Muscle of arm (tissue), 12 donors: ENCODE measurements around the gene HSPA1L. TPM values are rescaled to one million over a fixed set of nuclear protein-coding genes. Genes with fewer than 3 reads are reported as not detected.

Source experiments
- DNase-seq: peaks from one replicate; pipeline ENCODE4 v3.0.0-alpha.2; 2013
- polyA plus RNA-seq, 12 donors: library from polyadenylated mRNA; unstranded; fragments of 120-200 nt; gene quantifications; one replicate each; pipeline ENCODE4 v1.2.1, GENCODE V29; 2013; ENCODE audit not compliant: insufficient read length in 12 of 12

Gene HSPA1L
- polyA plus RNA-seq, 12 donors, result 3.6 to 5.5 (median 4.5) TPM; not detected in 2

GRCh38 chr6:31784098-31784925 is 30.8 kb downstream of the HSPA1L start:
- DNase-seq, result no peak

GRCh38 chr6:31782126-31782855 is 32.8 kb downstream of the HSPA1L start:
- DNase-seq, result no peak

- no peak for DNase-seq
Measured at GRCh38 chr6:31781244-31782125, 33.6 kb downstream of the HSPA1L start.

- no peak for DNase-seq
Measured at GRCh38 chr6:31780507-31781243, 34.4 kb downstream of the HSPA1L start.

- DNase-seq, result no peak
Measured at GRCh38 chr6:31779908-31780307, 35.2 kb downstream of the HSPA1L start.

GRCh38 chr6:31778999-31779885 is 35.8 kb downstream of the HSPA1L start:
- no peak for DNase-seq

GRCh38 chr6:31778193-31778592 is 36.9 kb downstream of the HSPA1L start:
- DNase-seq, result no peak

- no peak for DNase-seq
Measured at GRCh38 chr6:31777667-31778050, 37.4 kb downstream of the HSPA1L start.

- no peak for DNase-seq
Measured at GRCh38 chr6:31776989-31777666, 38.0 kb downstream of the HSPA1L start, which contains the start of gene VWA7. Gene VWA7, minus strand, starts transcription at chr6:31777328. Its CDS starts 549 bp downstream, at chr6:31776779.

GRCh38 chr6:31776485-31776988 is 38.5 kb downstream of the HSPA1L start:
- DNase-seq, result no peak

- no peak for DNase-seq
Measured at GRCh38 chr6:31775633-31776484, 39.2 kb downstream of the HSPA1L start.

- no peak for DNase-seq
Measured at GRCh38 chr6:31775184-31775583, 39.9 kb downstream of the HSPA1L start.

- no peak for DNase-seq
Measured at GRCh38 chr6:31771992-31772358, 43.1 kb downstream of the HSPA1L start.

- no peak for DNase-seq
Measured at GRCh38 chr6:31770860-31771259, 44.2 kb downstream of the HSPA1L start.

- no peak for DNase-seq
Measured at GRCh38 chr6:31769684-31770371, 45.3 kb downstream of the HSPA1L start.

- no peak for DNase-seq
Measured at GRCh38 chr6:31768363-31769257, 46.5 kb downstream of the HSPA1L start.
